ENCODE results near the gene ORAI3.

Gene ORAI3

GRCh38 chr16:30928390-30928789 lies 20.5 kb upstream of the ORAI3 start:
- no peaks in the 10 kb centered on the region for H3K27me3 ChIP-seq (replicated peaks; ENCODE audit: control insufficient read depth, insufficient read depth, low read length)
- H3K36me3 ChIP-seq (ENCODE audit: control insufficient read depth, insufficient read depth, low read length): peaks cover 20% of the 10 kb centered on the region
- no peak for DNase-seq (ENCODE audit: extremely low read depth, insufficient read length)
- no peak overlapping the region for H3K4me3 ChIP-seq (replicated peaks; ENCODE audit: low read depth, low read length)
- TF ChIP-seq CTCF (IDR thresholded peaks at IDR 0.05; ENCODE audit: insufficient read depth, low read length, poor library complexity, severe bottlenecking): no peak

GRCh38 chr16:30929167-30929566 lies 19.7 kb upstream of the ORAI3 start:
- Histone ChIP-seq H3K27me3 (replicated peaks; ENCODE audit: control insufficient read depth, insufficient read depth, low read length) (no peaks in the 10 kb centered on the region), H3K36me3 (ENCODE audit: control insufficient read depth, insufficient read depth, low read length) (peaks cover 20% of the 10 kb centered on the region), H3K4me3 (replicated peaks; ENCODE audit: low read depth, low read length) (no peak overlapping the region)
- no peak for DNase-seq (ENCODE audit: extremely low read depth, insufficient read length)
- TF ChIP-seq CTCF (IDR thresholded peaks at IDR 0.05; ENCODE audit: insufficient read depth, low read length, poor library complexity, severe bottlenecking): no peak

- TF ChIP-seq CTCF (IDR thresholded peaks at IDR 0.05; ENCODE audit: insufficient read depth, low read length, poor library complexity, severe bottlenecking): no peak
- peaks cover 22% of the 10 kb centered on the region for H3K36me3 ChIP-seq (ENCODE audit: control insufficient read depth, insufficient read depth, low read length)
Observed at GRCh38 chr16:30930160-30930571, 18.7 kb upstream of the ORAI3 start.

GRCh38 chr16:30931068-30931650 lies 17.7 kb upstream of the ORAI3 start:
- Histone ChIP-seq H3K27me3 (replicated peaks; ENCODE audit: control insufficient read depth, insufficient read depth, low read length) (no peaks in the 10 kb centered on the region), H3K4me3 (replicated peaks; ENCODE audit: low read depth, low read length) (no peak overlapping the region), H3K36me3 (ENCODE audit: control insufficient read depth, insufficient read depth, low read length) (peaks cover 19% of the 10 kb centered on the region)
- no peak for TF ChIP-seq CTCF (IDR thresholded peaks at IDR 0.05; ENCODE audit: insufficient read depth, low read length, poor library complexity, severe bottlenecking)
- no peak for DNase-seq (ENCODE audit: extremely low read depth, insufficient read length)

More at GRCh38 chr16:30930160-30930571, 18.7 kb upstream of the ORAI3 start:
- Histone ChIP-seq H3K27me3 (replicated peaks; ENCODE audit: control insufficient read depth, insufficient read depth, low read length) (no peaks in the 10 kb centered on the region), H3K4me3 (replicated peaks; ENCODE audit: low read depth, low read length) (no peak overlapping the region)
- DNase-seq (ENCODE audit: extremely low read depth, insufficient read length): no peak

- Histone ChIP-seq H3K4me3 (replicated peaks; ENCODE audit: low read depth, low read length) (no peak overlapping the region), H3K27me3 (replicated peaks; ENCODE audit: control insufficient read depth, insufficient read depth, low read length) (no peaks in the 10 kb centered on the region), H3K36me3 (ENCODE audit: control insufficient read depth, insufficient read depth, low read length) (peaks cover 19% of the 10 kb centered on the region)
- peak; percentile 54 for TF ChIP-seq CTCF (IDR thresholded peaks at IDR 0.05; ENCODE audit: insufficient read depth, low read length, poor library complexity, severe bottlenecking)
- DNase-seq (ENCODE audit: extremely low read depth, insufficient read length): no peak
Observed at GRCh38 chr16:30934827-30935557, 13.9 kb upstream of the ORAI3 start.

Data from GM06990 (cell line).